Measurements from ENCODE around the gene DDIT3.

The DDIT3 gene

GRCh38 chr12:57539134-57539768, 18.9 kb upstream of the DDIT3 start:
- TF ChIP-seq, protein P1, sequence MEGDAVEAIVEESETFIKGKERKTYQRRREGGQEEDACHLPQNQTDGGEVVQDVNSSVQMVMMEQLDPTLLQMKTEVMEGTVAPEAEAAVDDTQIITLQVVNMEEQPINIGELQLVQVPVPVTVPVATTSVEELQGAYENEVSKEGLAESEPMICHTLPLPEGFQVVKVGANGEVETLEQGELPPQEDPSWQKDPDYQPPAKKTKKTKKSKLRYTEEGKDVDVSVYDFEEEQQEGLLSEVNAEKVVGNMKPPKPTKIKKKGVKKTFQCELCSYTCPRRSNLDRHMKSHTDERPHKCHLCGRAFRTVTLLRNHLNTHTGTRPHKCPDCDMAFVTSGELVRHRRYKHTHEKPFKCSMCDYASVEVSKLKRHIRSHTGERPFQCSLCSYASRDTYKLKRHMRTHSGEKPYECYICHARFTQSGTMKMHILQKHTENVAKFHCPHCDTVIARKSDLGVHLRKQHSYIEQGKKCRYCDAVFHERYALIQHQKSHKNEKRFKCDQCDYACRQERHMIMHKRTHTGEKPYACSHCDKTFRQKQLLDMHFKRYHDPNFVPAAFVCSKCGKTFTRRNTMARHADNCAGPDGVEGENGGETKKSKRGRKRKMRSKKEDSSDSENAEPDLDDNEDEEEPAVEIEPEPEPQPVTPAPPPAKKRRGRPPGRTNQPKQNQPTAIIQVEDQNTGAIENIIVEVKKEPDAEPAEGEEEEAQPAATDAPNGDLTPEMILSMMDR (IDR thresholded peaks at IDR 0.05; ENCODE audit: insufficient read depth, low read depth, low read length, missing control alignments) = no peak
- H3K4me3 ChIP-seq (ENCODE audit: low read length) = no peak overlapping the region
- DNase-seq (ENCODE audit: low read depth) = no peak

GRCh38 chr12:57536597-57536942, 16.3 kb upstream of the DDIT3 start:
- DNase-seq (ENCODE audit: low read depth) = no peak
- no peak overlapping the region for H3K4me3 ChIP-seq (ENCODE audit: low read length)
- TF ChIP-seq, protein P1 (IDR thresholded peaks at IDR 0.05; ENCODE audit: insufficient read depth, low read depth, low read length, missing control alignments) = no peak

GRCh38 chr12:57535764-57536596, 15.7 kb upstream of the DDIT3 start:
- TF ChIP-seq, protein P1 (IDR thresholded peaks at IDR 0.05; ENCODE audit: insufficient read depth, low read depth, low read length, missing control alignments) = no peak
- H3K4me3 ChIP-seq (ENCODE audit: low read length) = no peak overlapping the region
- no peak for DNase-seq (ENCODE audit: low read depth)

DNA sequence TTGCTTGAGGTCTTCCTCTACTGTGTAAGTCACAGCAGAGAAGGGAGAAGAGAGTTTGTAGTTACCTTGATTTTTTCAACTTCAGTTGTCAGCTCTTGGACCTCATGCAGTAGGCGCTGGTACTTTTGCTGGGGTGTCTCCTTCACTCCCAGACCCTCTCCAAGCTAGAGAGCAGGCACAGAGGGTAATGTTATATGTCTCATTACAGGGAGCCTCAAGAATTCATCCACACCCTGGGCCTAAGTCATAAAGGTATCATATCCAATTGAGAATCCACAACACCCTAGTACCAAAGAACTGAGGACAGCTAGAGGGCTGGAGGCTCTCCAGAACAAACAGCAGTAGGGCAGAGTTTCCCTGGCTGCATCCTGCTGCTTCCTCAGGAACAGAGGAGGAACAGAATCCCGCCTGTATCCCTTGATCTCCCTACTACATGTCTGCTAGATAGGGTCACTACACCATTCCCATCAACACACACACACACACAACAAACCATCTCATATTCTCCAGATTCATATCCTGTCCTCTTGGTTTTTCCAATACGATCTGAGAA, 14.8 kb upstream of the DDIT3 start:
- no peak for DNase-seq (ENCODE audit: low read depth)
- TF ChIP-seq, protein P1 (IDR thresholded peaks at IDR 0.05; ENCODE audit: insufficient read depth, low read depth, low read length, missing control alignments) = no peak
- no peak overlapping the region for H3K4me3 ChIP-seq (ENCODE audit: low read length)

GRCh38 chr12:57534250-57534649, 13.9 kb upstream of the DDIT3 start:
- H3K4me3 ChIP-seq (ENCODE audit: low read length) = no peak overlapping the region
- TF ChIP-seq, protein P1 (IDR thresholded peaks at IDR 0.05; ENCODE audit: insufficient read depth, low read depth, low read length, missing control alignments) = no peak
- DNase-seq (ENCODE audit: low read depth) = no peak

DNA sequence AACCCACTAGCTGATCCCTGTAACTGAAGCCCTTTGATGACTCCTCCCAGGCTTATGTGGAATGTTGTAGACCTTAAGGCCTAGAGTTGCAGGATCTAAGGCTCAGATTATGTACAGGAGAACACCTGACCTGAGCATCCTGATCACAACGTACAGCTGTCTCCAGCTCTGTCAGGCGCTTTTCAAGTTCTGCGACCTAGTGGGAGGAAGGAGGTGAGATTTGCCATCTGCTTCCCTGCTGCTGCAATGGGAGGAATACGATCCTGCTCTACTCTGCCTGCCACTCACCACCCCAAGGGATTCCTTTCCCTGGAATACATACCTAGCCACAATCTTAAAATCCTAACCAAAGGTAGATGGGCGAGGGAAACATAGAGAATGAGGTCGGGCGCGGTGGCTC, 12.8 kb upstream of the DDIT3 start:
- no peak overlapping the region for H3K4me3 ChIP-seq (ENCODE audit: low read length)
- TF ChIP-seq, protein P1 (IDR thresholded peaks at IDR 0.05; ENCODE audit: insufficient read depth, low read depth, low read length, missing control alignments) = no peak
- no peak for DNase-seq (ENCODE audit: low read depth)
